ENCODE results near the gene FAM124A. TPM values are rescaled to one million over a fixed set of nuclear protein-coding genes. Genes with fewer than 3 reads are reported as not detected.

The FAM124A gene
- total and polyA plus RNA-seq, 12 donors = 0.78 to 11.7 (median 3.4) TPM

DNA sequence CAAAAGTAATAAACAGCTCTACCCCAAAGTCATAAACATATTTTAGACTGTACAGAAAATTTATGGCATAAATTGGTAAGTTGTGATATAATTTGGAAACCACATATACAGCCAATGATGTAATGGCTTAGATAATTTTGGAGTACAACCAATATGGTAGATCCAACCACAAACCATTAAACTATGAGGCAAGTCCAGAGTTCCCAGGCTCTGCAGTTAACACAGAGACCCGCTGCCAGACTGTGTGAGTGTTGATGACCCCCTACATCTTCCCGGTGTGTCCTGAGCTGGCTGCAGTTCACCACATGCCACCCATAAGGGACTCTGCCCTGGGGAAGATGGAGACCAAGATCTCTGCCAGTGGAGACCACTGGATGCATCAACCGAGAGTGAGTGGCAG lies 107.4 kb downstream of the FAM124A start:
- H3K36me3 ChIP-seq (replicated peaks in 1 of 2) = no peaks in the 10 kb centered on the region
- no peak overlapping the region for H3K4me3 ChIP-seq
- no peaks in the 10 kb centered on the region for H3K4me1 ChIP-seq (replicated peaks in 1 of 2)
- intact Hi-C loops (cut with DNase I) = no loop called here
- no peak for TF ChIP-seq POLR2A (IDR thresholded peaks at IDR 0.05)
- TF ChIP-seq, protein P1, sequence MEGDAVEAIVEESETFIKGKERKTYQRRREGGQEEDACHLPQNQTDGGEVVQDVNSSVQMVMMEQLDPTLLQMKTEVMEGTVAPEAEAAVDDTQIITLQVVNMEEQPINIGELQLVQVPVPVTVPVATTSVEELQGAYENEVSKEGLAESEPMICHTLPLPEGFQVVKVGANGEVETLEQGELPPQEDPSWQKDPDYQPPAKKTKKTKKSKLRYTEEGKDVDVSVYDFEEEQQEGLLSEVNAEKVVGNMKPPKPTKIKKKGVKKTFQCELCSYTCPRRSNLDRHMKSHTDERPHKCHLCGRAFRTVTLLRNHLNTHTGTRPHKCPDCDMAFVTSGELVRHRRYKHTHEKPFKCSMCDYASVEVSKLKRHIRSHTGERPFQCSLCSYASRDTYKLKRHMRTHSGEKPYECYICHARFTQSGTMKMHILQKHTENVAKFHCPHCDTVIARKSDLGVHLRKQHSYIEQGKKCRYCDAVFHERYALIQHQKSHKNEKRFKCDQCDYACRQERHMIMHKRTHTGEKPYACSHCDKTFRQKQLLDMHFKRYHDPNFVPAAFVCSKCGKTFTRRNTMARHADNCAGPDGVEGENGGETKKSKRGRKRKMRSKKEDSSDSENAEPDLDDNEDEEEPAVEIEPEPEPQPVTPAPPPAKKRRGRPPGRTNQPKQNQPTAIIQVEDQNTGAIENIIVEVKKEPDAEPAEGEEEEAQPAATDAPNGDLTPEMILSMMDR (IDR thresholded peaks at IDR 0.05) = no peak
- H3K27me3 ChIP-seq = no peaks in the 10 kb centered on the region
- no peak overlapping the region for H3K27ac ChIP-seq
- WGBS, 4 donors = 80 to 94% (median 91%) methylated on average over 2 to 3 of the region's 3 CpGs
- DNase-seq = no peak
- no peaks in the 10 kb centered on the region for H3K9me3 ChIP-seq (replicated peaks in 1 of 3)

DNA sequence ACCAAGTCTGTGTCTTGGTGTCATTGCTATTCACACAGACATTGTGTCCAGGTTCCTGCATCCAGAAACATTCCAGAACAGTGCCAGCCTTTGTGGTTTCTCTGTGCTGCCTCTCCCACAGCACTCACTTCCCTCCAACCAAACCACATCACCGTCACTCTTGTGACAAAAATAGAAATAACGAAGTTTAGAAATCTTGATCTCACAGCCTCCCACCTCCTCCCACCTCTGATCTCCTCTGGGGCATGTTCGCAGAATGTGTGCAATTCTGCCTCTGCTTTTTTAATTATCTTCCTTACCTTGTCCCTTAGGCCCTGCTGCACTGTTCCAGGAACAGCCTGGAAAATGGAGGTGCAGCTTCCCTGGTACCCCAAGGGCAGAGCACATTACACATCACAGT lies 108.6 kb downstream of the FAM124A start:
- H3K27me3 ChIP-seq = no peaks in the 10 kb centered on the region
- intact Hi-C loops (cut with DNase I) = no loop called here
- H3K27ac ChIP-seq = no peak overlapping the region
- no peaks in the 10 kb centered on the region for H3K9me3 ChIP-seq (replicated peaks in 1 of 3)
- H3K36me3 ChIP-seq (replicated peaks in 1 of 2) = no peaks in the 10 kb centered on the region
- TF ChIP-seq POLR2A (IDR thresholded peaks at IDR 0.05) = no peak
- TF ChIP-seq, protein P1 (IDR thresholded peaks at IDR 0.05) = no peak
- no peaks in the 10 kb centered on the region for H3K4me1 ChIP-seq (replicated peaks in 1 of 2)
- H3K4me3 ChIP-seq = no peak overlapping the region
- 59 to 77% (median 69%) methylated on average over 3 of the region's 3 CpGs for WGBS, 4 donors
- DNase-seq = no peak

DNA sequence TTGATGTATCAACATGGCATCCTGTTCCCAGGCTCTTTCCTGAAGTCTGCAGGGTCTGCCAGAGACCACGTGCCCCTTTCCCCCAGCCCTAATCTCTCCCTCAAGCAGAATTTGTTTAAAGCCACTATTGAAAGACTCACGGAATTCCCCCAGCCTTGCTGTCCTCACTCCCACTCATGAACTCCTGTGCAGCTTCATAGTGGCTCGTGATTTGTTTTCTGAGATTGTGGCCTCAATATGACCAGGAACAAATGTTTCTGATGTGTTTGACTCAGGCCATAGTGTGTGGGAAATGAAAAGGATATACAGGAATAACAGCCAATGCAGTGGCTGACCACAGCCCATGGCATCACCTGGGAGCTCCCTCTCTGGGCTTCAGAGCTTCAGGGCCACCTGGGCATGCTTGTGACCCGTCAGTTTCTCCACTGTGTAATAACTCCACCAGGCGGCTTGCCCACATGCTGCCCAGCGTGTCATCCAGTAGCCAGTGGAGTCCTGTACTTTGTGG lies 109.2 kb downstream of the FAM124A start:
- WGBS, 4 donors = 52 to 78% (median 74%) methylated on average over 3 to 6 of the region's 6 CpGs
- Histone ChIP-seq H3K9me3 (replicated peaks in 1 of 3) (no peaks in the 10 kb centered on the region), H3K4me3 (no peak overlapping the region), H3K27ac (no peak overlapping the region), H3K4me1 (replicated peaks in 1 of 2) (no peaks in the 10 kb centered on the region), H3K36me3 (replicated peaks in 1 of 2) (no peaks in the 10 kb centered on the region), H3K27me3 (no peaks in the 10 kb centered on the region)
- intact Hi-C loops (cut with DNase I) = no loop called here
- no peak for DNase-seq
- TF ChIP-seq, protein P1 (IDR thresholded peaks at IDR 0.05) = no peak
- no peak for TF ChIP-seq POLR2A (IDR thresholded peaks at IDR 0.05)

DNA sequence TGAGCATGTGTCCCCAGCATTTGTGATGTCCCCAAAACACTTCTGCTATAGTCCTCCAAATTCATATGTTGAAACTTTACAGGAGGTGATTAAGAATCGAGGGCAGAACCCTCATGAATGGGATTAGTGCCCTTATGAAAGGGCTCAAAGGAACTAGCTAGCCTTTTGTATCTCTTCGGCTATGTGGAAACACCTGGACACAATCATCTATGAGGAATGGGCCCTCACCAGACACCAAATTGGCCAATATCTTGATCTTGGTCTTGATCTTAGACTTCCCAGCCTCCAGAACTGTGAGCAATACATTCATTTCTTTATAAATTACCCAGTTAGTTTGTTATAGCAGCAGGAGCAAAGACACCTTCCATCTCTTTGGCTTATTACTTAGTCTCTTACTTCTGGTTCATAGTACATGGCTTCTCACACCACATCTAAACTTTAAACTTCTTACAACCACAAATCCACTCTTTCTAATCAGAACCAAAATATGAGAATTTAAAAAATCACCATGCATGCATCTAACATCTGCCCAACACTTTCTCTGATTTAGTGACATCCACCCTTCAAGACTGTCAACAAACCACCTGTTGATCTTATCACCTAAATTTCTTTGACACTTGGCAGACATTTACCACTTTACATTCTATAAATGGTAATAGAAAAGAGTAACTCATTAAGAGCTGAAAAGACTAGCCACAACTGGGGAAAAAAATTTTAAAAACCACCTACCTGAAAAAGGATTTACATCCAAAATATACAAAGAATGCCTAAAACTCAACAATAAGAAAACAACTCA lies 110.6 kb downstream of the FAM124A start:
- no peaks in the 10 kb centered on the region for H3K27me3 ChIP-seq
- H3K27ac ChIP-seq = no peak overlapping the region
- DNase-seq = no peak
- no peaks in the 10 kb centered on the region for H3K4me1 ChIP-seq (replicated peaks in 1 of 2)
- intact Hi-C loops (cut with DNase I) = no loop called here
- H3K4me3 ChIP-seq = no peak overlapping the region
- 78 to 92% (median 80%) methylated on average over 2 of the region's 2 CpGs for WGBS, 4 donors
- no peaks in the 10 kb centered on the region for H3K36me3 ChIP-seq (replicated peaks in 1 of 2)
- TF ChIP-seq, protein P1 (IDR thresholded peaks at IDR 0.05) = no peak
- TF ChIP-seq POLR2A (IDR thresholded peaks at IDR 0.05) = no peak
- H3K9me3 ChIP-seq (replicated peaks in 1 of 3) = no peaks in the 10 kb centered on the region
